ENCODE data around the gene IGF2R.
A peak's percentile ranks its signal among the peaks of the same experiment; 100 is the strongest.
"Not testable (repeated sequence)": the region's sequence is repeated elsewhere in the genome, so short reads cannot be mapped to it uniquely, and the experiment has no call there.

The IGF2R gene

GRCh38 chr6:159968295-159969203, at the start of gene IGF2R:
TSS of gene IGF2R (plus strand) at chr6:159969082. CDS start at chr6:159969247, 165 bp downstream.
- peak; percentile 62 to 85 for DNase-seq

- no peak for DNase-seq
Measured at GRCh38 chr6:159919800-159920199, 49.1 kb upstream of the IGF2R start.

GRCh38 chr6:159924150-159924549, 44.7 kb upstream of the IGF2R start:
- not testable (repeated sequence) for DNase-seq

- DNase-seq, result no peak
Measured at GRCh38 chr6:159926542-159927203, 42.2 kb upstream of the IGF2R start.

GRCh38 chr6:159929819-159930218, 39.1 kb upstream of the IGF2R start:
- DNase-seq, result peak in 1 of 2 experiments; percentile 23

GRCh38 chr6:159931112-159931511, 37.8 kb upstream of the IGF2R start:
- no peak for DNase-seq

GRCh38 chr6:159931846-159932245, 37.0 kb upstream of the IGF2R start:
- DNase-seq, result no peak

GRCh38 chr6:159933077-159933476, 35.8 kb upstream of the IGF2R start:
- DNase-seq, result no peak

GRCh38 chr6:159934181-159934580, 34.7 kb upstream of the IGF2R start:
- DNase-seq, result no peak

GRCh38 chr6:159935065-159935464, 33.8 kb upstream of the IGF2R start:
- DNase-seq, result no peak

- DNase-seq, result no peak
Measured at GRCh38 chr6:159935633-159936032, 33.2 kb upstream of the IGF2R start.

GRCh38 chr6:159939591-159940016, 29.3 kb upstream of the IGF2R start:
- DNase-seq, result no peak

GRCh38 chr6:159941286-159942113, 27.4 kb upstream of the IGF2R start:
- DNase-seq, result peak in 1 of 2 experiments; percentile 12

GRCh38 chr6:159943101-159943632, 25.7 kb upstream of the IGF2R start:
- DNase-seq, result no peak

- no peak for DNase-seq
Measured at GRCh38 chr6:159943968-159944598, 24.8 kb upstream of the IGF2R start.

- DNase-seq, result no peak
Measured at GRCh38 chr6:159945801-159946392, 23.0 kb upstream of the IGF2R start.

- no peak for DNase-seq
Measured at GRCh38 chr6:159946912-159947311, 22.0 kb upstream of the IGF2R start.

- no peak for DNase-seq
Measured at GRCh38 chr6:159948199-159948598, 20.7 kb upstream of the IGF2R start.

GRCh38 chr6:159951772-159952171, 17.1 kb upstream of the IGF2R start:
- no peak for DNase-seq

GRCh38 chr6:159952289-159953005, 16.4 kb upstream of the IGF2R start:
- DNase-seq, result no peak

- DNase-seq, result no peak
Measured at GRCh38 chr6:159953091-159953601, 15.7 kb upstream of the IGF2R start.
